ENCODE measurements around the gene CARMIL3. TPM values are rescaled to one million over a fixed set of nuclear protein-coding genes. Genes with fewer than 3 reads are reported as not detected.
"Not testable (repeated sequence)": the region's sequence is repeated elsewhere in the genome, so short reads cannot be mapped to it uniquely, and the experiment has no call there.

The CARMIL3 gene
- total and polyA plus RNA-seq, 2 experiments from 2014 or later = not detected

DNA sequence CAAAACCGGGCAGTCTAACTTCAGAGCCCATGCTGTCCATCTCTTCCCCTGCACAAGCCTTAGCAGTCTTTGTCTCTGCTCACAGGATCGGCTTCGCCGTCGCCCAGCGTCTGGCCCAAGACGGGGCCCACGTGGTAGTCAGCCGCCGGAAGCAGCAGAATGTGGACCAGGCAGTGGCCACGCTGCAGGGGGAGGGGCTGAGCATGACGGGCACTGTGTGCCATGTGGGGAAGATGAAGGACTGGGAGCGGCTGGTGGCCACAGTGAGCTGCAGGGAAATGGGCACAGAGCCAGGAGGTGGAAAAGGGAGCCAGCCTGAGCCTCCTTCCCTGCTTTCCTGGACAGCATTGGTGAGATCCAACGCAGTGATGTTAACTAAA lies 14.2 kb upstream of the CARMIL3 start:
- Histone ChIP-seq H3K27me3 (replicated peaks; ENCODE audit: insufficient read depth) (no peaks in the 10 kb centered on the region), H3K9me3 (ENCODE audit: low read depth) (no peaks in the 10 kb centered on the region), H2AFZ (no peak overlapping the region), H3F3A (ENCODE audit: insufficient read depth) (peaks cover 17% of the 10 kb centered on the region; the same call in 1 of the 2 replicates), H3K4me1 (ENCODE audit: insufficient read depth) (peaks cover 17% of the 10 kb centered on the region), H3K4me2 (ENCODE audit: unreplicated experiment) (no peak overlapping the region), H3K9ac (no peak overlapping the region), H3K79me2 (ENCODE audit: insufficient read depth) (no peaks in the 10 kb centered on the region), H3K36me3 (ENCODE audit: low read depth) (no peaks in the 10 kb centered on the region), H3K27ac (no peak overlapping the region), H3K4me3 (no peak overlapping the region), H4K20me1 (ENCODE audit: insufficient read depth) (no peaks in the 10 kb centered on the region), H3K9me2 (ENCODE audit: insufficient read depth) (no peaks in the 10 kb centered on the region)
- in situ Hi-C loops (cut with MboI) = no loop called here
- no peak for TF ChIP-seq EZH2phosphoT487 (IDR thresholded peaks at IDR 0.05; ENCODE audit: insufficient read depth, low read depth)
- TF ChIP-seq EZH2 (IDR thresholded peaks at IDR 0.05; ENCODE audit: insufficient read depth, poor library complexity, severe bottlenecking) = no peak
- WGBS, 2 experiments (ENCODE audit: low coverage in 1 of 2, low lambda C conversion rate in 2 of 2, missing lambda C conversion rate in 2 of 2) = 68 to 75% methylated on average over 14 of the region's 14 CpGs
- no peak for DNase-seq

DNA sequence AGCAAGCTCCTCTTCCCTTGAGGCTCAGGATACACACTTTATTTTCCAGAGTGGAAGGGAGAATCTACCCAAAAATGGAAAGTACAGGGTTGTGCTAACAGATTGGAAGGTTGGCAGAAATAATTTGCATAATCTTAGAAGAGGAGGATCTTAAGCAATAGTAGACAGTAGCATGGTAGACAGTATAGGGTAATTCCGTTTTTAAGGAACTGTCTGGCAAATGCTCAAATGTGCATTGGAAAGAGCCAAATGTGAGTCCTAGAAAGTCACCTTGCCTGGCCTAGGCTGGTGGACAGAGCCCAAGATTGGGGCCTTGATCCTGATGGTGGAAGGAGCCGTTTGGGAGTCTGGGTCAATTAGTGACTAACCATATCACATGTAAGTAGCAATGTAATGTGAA lies 13.1 kb upstream of the CARMIL3 start:
- H3K9ac ChIP-seq = no peak overlapping the region
- peaks cover 12% of the 10 kb centered on the region; the same call in 1 of the 2 replicates for H3K4me1 ChIP-seq (ENCODE audit: insufficient read depth)
- H3K27me3 ChIP-seq (replicated peaks; ENCODE audit: insufficient read depth) = 0 out of 2 replicates have a peak, but pooled peaks cover under 1% of the 10 kb centered on the region
- H3K79me2 ChIP-seq (ENCODE audit: insufficient read depth) = no peaks in the 10 kb centered on the region
- H3K4me2 ChIP-seq (ENCODE audit: unreplicated experiment) = no peak overlapping the region
- no peak for TF ChIP-seq EZH2 (IDR thresholded peaks at IDR 0.05; ENCODE audit: insufficient read depth, poor library complexity, severe bottlenecking)
- no peak for TF ChIP-seq EZH2phosphoT487 (IDR thresholded peaks at IDR 0.05; ENCODE audit: insufficient read depth, low read depth)
- DNase-seq = no peak
- no peak overlapping the region for H3K4me3 ChIP-seq
- H3K27ac ChIP-seq = no peak overlapping the region
- H3K9me2 ChIP-seq (ENCODE audit: insufficient read depth) = no peaks in the 10 kb centered on the region
- in situ Hi-C loops (cut with MboI) = no loop called here
- H3F3A ChIP-seq (ENCODE audit: insufficient read depth) = peaks cover 7% of the 10 kb centered on the region; the same call in 1 of the 2 replicates
- no peaks in the 10 kb centered on the region for H4K20me1 ChIP-seq (ENCODE audit: insufficient read depth)
- H3K36me3 ChIP-seq (ENCODE audit: low read depth) = no peaks in the 10 kb centered on the region
- H2AFZ ChIP-seq = no peak overlapping the region
- no peaks in the 10 kb centered on the region for H3K9me3 ChIP-seq (ENCODE audit: low read depth)
- WGBS, 2 experiments (ENCODE audit: low coverage in 1 of 2, low lambda C conversion rate in 2 of 2, missing lambda C conversion rate in 2 of 2) = 81 to 88% methylated on average over 2 of the region's 2 CpGs

DNA sequence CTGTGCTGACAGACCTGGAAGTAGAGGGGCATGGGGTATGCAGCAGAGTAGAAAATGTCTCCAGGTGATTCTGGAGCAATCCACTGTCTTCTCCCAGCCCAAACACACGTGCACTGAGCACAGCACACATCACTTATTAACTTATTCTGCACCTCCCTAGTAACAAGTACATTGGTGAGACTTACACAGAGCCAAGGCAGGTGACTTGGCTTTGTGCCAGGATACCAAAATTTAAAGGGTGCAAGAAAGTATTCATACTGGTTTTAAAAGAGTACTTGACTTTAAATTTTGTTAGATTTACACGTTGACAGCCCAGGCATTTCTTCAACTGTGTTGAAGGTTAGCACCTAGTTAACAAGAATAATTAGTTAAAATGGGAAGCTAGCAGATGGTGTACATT lies 11.1 kb upstream of the CARMIL3 start:
- TF ChIP-seq EZH2 (IDR thresholded peaks at IDR 0.05; ENCODE audit: insufficient read depth, poor library complexity, severe bottlenecking) = no peak
- no peak for TF ChIP-seq EZH2phosphoT487 (IDR thresholded peaks at IDR 0.05; ENCODE audit: insufficient read depth, low read depth)
- 0 to 2% methylated on average over 2 of the region's 2 CpGs for WGBS, 2 experiments (ENCODE audit: low coverage in 1 of 2, low lambda C conversion rate in 2 of 2, missing lambda C conversion rate in 2 of 2)
- H3K9me3 ChIP-seq (ENCODE audit: low read depth) = no peaks in the 10 kb centered on the region
- in situ Hi-C loops (cut with MboI) = no loop called here
- no peak overlapping the region for H3K4me3 ChIP-seq
- no peak for DNase-seq
- H3K4me1 ChIP-seq (ENCODE audit: insufficient read depth) = no peaks in the 10 kb centered on the region
- peaks cover 8% of the 10 kb centered on the region for H3K27me3 ChIP-seq (replicated peaks; ENCODE audit: insufficient read depth)
- H4K20me1 ChIP-seq (ENCODE audit: insufficient read depth) = no peaks in the 10 kb centered on the region
- H3F3A ChIP-seq (ENCODE audit: insufficient read depth) = no peaks in the 10 kb centered on the region
- H3K9ac ChIP-seq = no peak overlapping the region
- no peaks in the 10 kb centered on the region for H3K36me3 ChIP-seq (ENCODE audit: low read depth)
- H3K4me2 ChIP-seq (ENCODE audit: unreplicated experiment) = no peak overlapping the region
- H2AFZ ChIP-seq = no peak overlapping the region
- no peak overlapping the region for H3K27ac ChIP-seq
- H3K79me2 ChIP-seq (ENCODE audit: insufficient read depth) = no peaks in the 10 kb centered on the region
- H3K9me2 ChIP-seq (ENCODE audit: insufficient read depth) = no peaks in the 10 kb centered on the region

- WGBS, 2 experiments (ENCODE audit: low coverage in 1 of 2, low lambda C conversion rate in 2 of 2, missing lambda C conversion rate in 2 of 2) = 2 to 3% methylated on average over 5 of the region's 5 CpGs
- Histone ChIP-seq H3F3A (ENCODE audit: insufficient read depth) (no peaks in the 10 kb centered on the region), H3K9ac (no peak overlapping the region), H2AFZ (no peak overlapping the region), H4K20me1 (ENCODE audit: insufficient read depth) (no peaks in the 10 kb centered on the region), H3K36me3 (ENCODE audit: low read depth) (no peaks in the 10 kb centered on the region), H3K79me2 (ENCODE audit: insufficient read depth) (no peaks in the 10 kb centered on the region), H3K4me2 (ENCODE audit: unreplicated experiment) (no peak overlapping the region), H3K4me1 (ENCODE audit: insufficient read depth) (no peaks in the 10 kb centered on the region), H3K9me2 (ENCODE audit: insufficient read depth) (no peaks in the 10 kb centered on the region), H3K27me3 (replicated peaks; ENCODE audit: insufficient read depth) (peaks cover 8% of the 10 kb centered on the region), H3K9me3 (ENCODE audit: low read depth) (no peaks in the 10 kb centered on the region), H3K4me3 (no peak overlapping the region), H3K27ac (no peak overlapping the region)
- no peak for DNase-seq
- in situ Hi-C loops (cut with MboI) = no loop called here
- TF ChIP-seq EZH2 (IDR thresholded peaks at IDR 0.05; ENCODE audit: insufficient read depth, poor library complexity, severe bottlenecking) (no peak), EZH2phosphoT487 (IDR thresholded peaks at IDR 0.05; ENCODE audit: insufficient read depth, low read depth) (no peak)
Measured at GRCh38 chr14:24042746-24043145, 9.1 kb upstream of the CARMIL3 start.

DNA sequence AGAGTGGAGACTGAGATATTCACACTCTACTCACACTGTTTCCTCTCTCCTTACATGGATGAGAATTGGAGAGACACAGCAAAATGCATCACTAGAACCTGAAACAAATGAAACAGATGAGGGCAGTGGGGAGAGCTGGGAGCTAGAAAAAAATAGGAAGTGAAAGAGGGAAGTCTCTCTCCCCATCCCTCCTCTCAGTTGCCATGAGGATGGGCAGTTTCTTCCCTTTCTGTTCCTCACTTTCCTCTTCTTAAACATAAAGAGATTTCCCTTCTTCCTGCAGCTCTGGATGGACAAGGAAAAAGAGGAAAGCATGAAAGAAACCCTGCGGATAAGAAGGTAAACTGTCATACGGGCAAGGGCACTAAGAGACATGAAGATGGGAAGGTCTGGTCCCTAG lies 2.8 kb upstream of the CARMIL3 start:
- in situ Hi-C loops (cut with MboI); H3K79me2 ChIP-seq (ENCODE audit: insufficient read depth); H3K4me3 ChIP-seq; H2AFZ ChIP-seq; H3K27ac ChIP-seq; H3K9me2 ChIP-seq (ENCODE audit: insufficient read depth); H3F3A ChIP-seq (ENCODE audit: insufficient read depth); H3K9me3 ChIP-seq (ENCODE audit: low read depth); H3K4me2 ChIP-seq (ENCODE audit: unreplicated experiment); H4K20me1 ChIP-seq (ENCODE audit: insufficient read depth); H3K4me1 ChIP-seq (ENCODE audit: insufficient read depth); H3K9ac ChIP-seq; DNase-seq; H3K36me3 ChIP-seq (ENCODE audit: low read depth): not testable (repeated sequence)
- H3K27me3 ChIP-seq (replicated peaks; ENCODE audit: insufficient read depth) = peaks cover 24% of the 10 kb centered on the region
- 86 to 92% methylated on average over 2 of the region's 2 CpGs for WGBS, 2 experiments (ENCODE audit: low coverage in 1 of 2, low lambda C conversion rate in 2 of 2, missing lambda C conversion rate in 2 of 2)

- in situ Hi-C loops (cut with MboI); DNase-seq; H4K20me1 ChIP-seq (ENCODE audit: insufficient read depth): not testable (repeated sequence)
Measured at GRCh38 chr14:24050753-24051152, 1.1 kb upstream of the CARMIL3 start.

More at GRCh38 chr14:24050753-24051152, 1.1 kb upstream of the CARMIL3 start:
- not testable (repeated sequence) for H3K4me1 ChIP-seq (ENCODE audit: insufficient read depth); H2AFZ ChIP-seq; H3K9me2 ChIP-seq (ENCODE audit: insufficient read depth); H3K79me2 ChIP-seq (ENCODE audit: insufficient read depth); H3K9ac ChIP-seq; H3K4me2 ChIP-seq (ENCODE audit: unreplicated experiment); H3K4me3 ChIP-seq; H3K9me3 ChIP-seq (ENCODE audit: low read depth); H3K27ac ChIP-seq; H3K36me3 ChIP-seq (ENCODE audit: low read depth); H3F3A ChIP-seq (ENCODE audit: insufficient read depth)
- 76 to 84% methylated on average over 8 of the region's 8 CpGs for WGBS, 2 experiments (ENCODE audit: low coverage in 1 of 2, low lambda C conversion rate in 2 of 2, missing lambda C conversion rate in 2 of 2)
- peaks cover 31% of the 10 kb centered on the region for H3K27me3 ChIP-seq (replicated peaks; ENCODE audit: insufficient read depth)

All from GM23248 (cell line).